ENCODE results near the gene PJA1.

PJA1 gene

DNA sequence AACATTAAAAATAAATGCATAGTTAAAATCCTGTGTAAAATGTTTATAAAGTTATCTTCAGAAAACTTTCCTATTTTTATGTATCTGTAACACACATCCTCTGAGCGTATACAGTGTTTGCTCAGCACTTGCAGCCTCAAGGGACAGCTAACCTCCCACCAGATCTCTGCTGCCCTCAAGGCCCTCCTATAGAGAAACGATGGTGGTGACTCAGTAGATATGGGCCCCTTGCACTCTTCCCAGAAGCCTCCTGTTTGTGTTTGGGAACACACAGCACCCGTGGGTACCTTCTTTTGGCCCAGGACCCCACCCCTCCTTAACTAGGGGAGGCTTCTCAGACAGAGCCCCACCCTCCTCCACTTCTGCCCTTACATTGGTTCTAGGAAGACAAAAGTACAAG lies 26.7 kb downstream of the PJA1 start:
- no peak overlapping the region for H3K4me3 ChIP-seq (ENCODE audit: low read depth, low read length)
- no peak for TF ChIP-seq CTCF (IDR thresholded peaks at IDR 0.05; ENCODE audit: control insufficient read depth, extremely low read depth, insufficient read depth)
- DNase-seq (ENCODE audit: low read depth), result no peak

GRCh38 chrX:69138118-69138390 lies 27.2 kb downstream of the PJA1 start:
- no peak for DNase-seq (ENCODE audit: low read depth)
- TF ChIP-seq CTCF (IDR thresholded peaks at IDR 0.05; ENCODE audit: control insufficient read depth, extremely low read depth, insufficient read depth), result no peak
- no peak overlapping the region for H3K4me3 ChIP-seq (ENCODE audit: low read depth, low read length)

DNA sequence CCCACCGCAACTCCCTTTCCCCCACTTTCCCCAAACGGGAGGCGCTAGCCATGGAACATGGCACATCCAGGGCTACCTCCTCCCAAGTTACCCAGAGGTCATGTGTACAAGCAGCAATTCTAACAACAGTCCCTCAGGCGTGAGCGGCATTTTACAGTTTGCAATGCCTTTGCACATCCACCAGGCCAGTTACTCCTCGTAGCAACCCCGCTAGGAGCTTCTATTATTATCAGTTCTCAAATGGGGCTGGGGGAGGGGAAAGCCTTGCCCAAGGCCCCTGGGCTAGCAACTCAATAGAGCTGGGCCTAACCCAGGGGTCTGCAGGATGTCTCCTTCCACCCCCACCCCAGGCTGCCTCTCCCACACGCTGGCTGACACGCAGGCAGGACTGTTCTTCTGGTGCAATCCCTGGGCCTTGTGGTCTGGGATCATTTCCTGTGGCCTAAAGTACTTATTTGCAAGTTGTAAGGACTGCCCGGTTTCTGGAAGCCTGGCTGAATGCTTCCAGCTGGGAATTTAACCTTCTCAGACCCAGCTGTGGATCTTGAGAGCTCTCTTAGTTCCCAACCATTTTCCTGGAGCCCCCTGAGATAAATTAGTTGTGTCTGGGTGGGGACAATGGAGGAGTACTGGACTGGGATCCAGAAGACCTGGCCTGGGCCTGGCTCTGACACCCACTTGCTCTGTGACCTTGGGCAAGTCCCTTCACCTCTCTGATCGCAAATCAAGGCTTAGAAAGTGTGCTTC lies 27.7 kb downstream of the PJA1 start:
- no peak for DNase-seq (ENCODE audit: low read depth)
- no peak for TF ChIP-seq CTCF (IDR thresholded peaks at IDR 0.05; ENCODE audit: control insufficient read depth, extremely low read depth, insufficient read depth)
- H3K4me3 ChIP-seq (ENCODE audit: low read depth, low read length), result no peak overlapping the region

- H3K4me3 ChIP-seq (ENCODE audit: low read depth, low read length), result no peak overlapping the region
- TF ChIP-seq CTCF (IDR thresholded peaks at IDR 0.05; ENCODE audit: control insufficient read depth, extremely low read depth, insufficient read depth), result no peak
- no peak for DNase-seq (ENCODE audit: low read depth)
Observed at GRCh38 chrX:69136546-69137331, 28.5 kb downstream of the PJA1 start.

DNA sequence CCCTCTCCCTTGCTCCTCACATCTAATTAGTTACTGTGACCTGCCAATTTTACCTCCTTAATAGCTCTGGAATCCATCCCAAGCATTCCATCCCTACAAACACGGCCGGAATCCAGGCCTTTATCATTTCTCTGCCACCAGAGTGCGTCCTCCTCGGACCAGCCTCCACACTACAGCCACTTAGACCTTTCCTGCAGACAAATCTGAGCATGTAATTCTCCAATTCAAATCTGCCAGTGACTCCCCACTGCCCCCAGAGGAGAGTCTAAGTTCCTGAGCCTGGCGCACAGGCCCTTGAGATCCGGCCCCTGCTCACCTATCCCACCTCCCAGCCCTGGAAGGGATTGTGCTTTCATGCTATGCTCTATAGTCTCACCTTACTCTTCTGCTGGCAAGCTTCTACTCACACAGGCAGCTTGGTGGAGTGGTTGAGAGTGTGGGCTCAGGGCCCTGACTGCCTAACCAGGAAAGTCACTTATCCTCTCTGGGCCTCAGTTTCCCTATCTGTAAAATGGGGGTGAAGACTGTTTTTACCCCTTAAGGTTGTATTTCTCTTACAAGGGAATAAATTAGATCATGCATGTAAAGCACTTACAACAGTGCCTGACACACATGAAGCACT lies 31.2 kb downstream of the PJA1 start:
- no peak overlapping the region for H3K4me3 ChIP-seq (ENCODE audit: low read depth, low read length)
- TF ChIP-seq CTCF (IDR thresholded peaks at IDR 0.05; ENCODE audit: control insufficient read depth, extremely low read depth, insufficient read depth), result peak; percentile 55
- peak; percentile 46 for DNase-seq (ENCODE audit: low read depth)

- H3K4me3 ChIP-seq (ENCODE audit: low read depth, low read length), result no peak overlapping the region
- TF ChIP-seq CTCF (IDR thresholded peaks at IDR 0.05; ENCODE audit: control insufficient read depth, extremely low read depth, insufficient read depth), result no peak
- no peak for DNase-seq (ENCODE audit: low read depth)
Observed at GRCh38 chrX:69131886-69132285, 33.4 kb downstream of the PJA1 start.

All from LNCaP clone FGC (cell line).